Measurements from ENCODE around the gene ARHGAP19. TPM values are rescaled to one million over a fixed set of nuclear protein-coding genes. Genes with fewer than 3 reads are reported as not detected.

ARHGAP19 gene
- total RNA-seq, 4 donors from 2014 or later, result 37.5 to 109 (median 77.7) TPM

DNA sequence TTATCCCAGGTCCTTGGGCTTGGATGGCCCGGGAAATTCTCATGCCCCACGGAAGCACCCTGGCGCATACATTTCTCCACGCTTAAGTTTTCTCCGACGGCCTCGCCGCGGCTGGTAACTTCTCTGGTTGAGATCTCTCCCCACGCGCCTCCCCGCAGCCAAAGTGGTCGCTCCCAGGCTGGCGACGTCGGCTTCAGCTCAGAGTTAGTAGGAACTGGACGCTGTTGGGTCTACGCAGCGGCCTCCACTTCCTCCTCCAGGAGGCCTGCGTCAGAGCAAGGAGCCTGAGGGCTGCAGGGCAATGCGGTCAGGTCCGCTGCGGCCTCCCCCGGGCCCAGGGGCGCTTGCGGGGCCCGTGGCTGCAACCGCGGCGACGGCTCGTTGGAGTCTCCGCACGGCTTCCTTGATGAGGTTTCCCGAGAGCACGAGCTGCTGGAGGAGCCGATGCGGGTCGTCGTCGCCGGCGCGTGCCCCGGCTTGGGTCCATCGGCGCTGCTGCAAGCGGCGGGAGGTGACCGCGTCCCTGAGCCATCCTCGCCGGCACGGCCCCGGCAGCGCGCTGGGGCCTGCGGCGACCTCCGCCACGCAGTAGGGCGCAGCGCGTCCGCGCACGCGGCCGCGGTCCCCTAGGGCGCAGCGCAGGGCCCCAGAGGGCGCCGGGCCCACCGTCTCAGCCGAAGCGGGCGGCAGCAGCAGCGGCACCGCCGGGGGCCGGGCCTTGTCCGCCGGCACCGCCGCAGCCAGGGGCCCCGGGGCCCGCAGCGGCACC lies 41.3 kb upstream of the ARHGAP19 start:
- Histone ChIP-seq H3K9me3 (no peaks in the 10 kb centered on the region), H3K27me3 (no peaks in the 10 kb centered on the region), H3K4me1 (peaks cover 0 to 65% (median 32%) of the 10 kb centered on the region in 4 donors), H3K27ac (peak overlapping the region; percentile 11 to 97 (median 86)), H3K4me3 (peak overlapping the region; percentile 56 to 97 (median 84)), H3K36me3 (peaks cover 0 to 25% (median 0%) of the 10 kb centered on the region in 3 donors)
- 2 to 6% methylated on average over 17 to 24 of the region's 89 CpGs for WGBS, 2 donors
- no peak for TF ChIP-seq POLR2A (IDR thresholded peaks at IDR 0.05)
- peak in 1 of 2 donors; percentile 6 for TF ChIP-seq EP300 (IDR thresholded peaks at IDR 0.05)
- TF ChIP-seq, protein P1, sequence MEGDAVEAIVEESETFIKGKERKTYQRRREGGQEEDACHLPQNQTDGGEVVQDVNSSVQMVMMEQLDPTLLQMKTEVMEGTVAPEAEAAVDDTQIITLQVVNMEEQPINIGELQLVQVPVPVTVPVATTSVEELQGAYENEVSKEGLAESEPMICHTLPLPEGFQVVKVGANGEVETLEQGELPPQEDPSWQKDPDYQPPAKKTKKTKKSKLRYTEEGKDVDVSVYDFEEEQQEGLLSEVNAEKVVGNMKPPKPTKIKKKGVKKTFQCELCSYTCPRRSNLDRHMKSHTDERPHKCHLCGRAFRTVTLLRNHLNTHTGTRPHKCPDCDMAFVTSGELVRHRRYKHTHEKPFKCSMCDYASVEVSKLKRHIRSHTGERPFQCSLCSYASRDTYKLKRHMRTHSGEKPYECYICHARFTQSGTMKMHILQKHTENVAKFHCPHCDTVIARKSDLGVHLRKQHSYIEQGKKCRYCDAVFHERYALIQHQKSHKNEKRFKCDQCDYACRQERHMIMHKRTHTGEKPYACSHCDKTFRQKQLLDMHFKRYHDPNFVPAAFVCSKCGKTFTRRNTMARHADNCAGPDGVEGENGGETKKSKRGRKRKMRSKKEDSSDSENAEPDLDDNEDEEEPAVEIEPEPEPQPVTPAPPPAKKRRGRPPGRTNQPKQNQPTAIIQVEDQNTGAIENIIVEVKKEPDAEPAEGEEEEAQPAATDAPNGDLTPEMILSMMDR (IDR thresholded peaks at IDR 0.05), result no peak
- no peak for DNase-seq (ENCODE audit: low spot score in 2 of 2)

DNA sequence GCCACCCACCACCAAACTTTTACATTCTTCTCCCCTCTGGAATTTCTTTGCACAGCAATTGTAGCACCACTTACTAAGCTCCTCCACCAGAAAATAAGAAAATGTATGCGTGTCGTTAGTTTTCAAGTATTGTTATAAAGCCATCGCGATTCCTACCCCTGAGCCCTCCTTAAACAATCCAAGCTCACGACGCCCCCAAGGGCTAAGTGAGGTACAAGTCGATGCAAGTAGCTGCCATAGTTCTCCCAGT lies 40.8 kb upstream of the ARHGAP19 start:
- no peak for DNase-seq (ENCODE audit: low spot score in 2 of 2)
- Histone ChIP-seq H3K4me3 (peak overlapping the region; percentile 56 to 97 (median 84)), H3K27me3 (no peaks in the 10 kb centered on the region), H3K36me3 (peaks cover 0 to 30% (median 0%) of the 10 kb centered on the region in 3 donors), H3K4me1 (peaks cover 0 to 64% (median 32%) of the 10 kb centered on the region in 4 donors), H3K27ac (peak overlapping the region; percentile 44 to 97 (median 86)), H3K9me3 (no peaks in the 10 kb centered on the region)
- TF ChIP-seq POLR2A (IDR thresholded peaks at IDR 0.05) (no peak), EP300 (IDR thresholded peaks at IDR 0.05) (no peak)
- TF ChIP-seq, protein P1 (IDR thresholded peaks at IDR 0.05), result no peak
- WGBS, 2 donors, result 10 to 15% methylated on average over 7 of the region's 7 CpGs

DNA sequence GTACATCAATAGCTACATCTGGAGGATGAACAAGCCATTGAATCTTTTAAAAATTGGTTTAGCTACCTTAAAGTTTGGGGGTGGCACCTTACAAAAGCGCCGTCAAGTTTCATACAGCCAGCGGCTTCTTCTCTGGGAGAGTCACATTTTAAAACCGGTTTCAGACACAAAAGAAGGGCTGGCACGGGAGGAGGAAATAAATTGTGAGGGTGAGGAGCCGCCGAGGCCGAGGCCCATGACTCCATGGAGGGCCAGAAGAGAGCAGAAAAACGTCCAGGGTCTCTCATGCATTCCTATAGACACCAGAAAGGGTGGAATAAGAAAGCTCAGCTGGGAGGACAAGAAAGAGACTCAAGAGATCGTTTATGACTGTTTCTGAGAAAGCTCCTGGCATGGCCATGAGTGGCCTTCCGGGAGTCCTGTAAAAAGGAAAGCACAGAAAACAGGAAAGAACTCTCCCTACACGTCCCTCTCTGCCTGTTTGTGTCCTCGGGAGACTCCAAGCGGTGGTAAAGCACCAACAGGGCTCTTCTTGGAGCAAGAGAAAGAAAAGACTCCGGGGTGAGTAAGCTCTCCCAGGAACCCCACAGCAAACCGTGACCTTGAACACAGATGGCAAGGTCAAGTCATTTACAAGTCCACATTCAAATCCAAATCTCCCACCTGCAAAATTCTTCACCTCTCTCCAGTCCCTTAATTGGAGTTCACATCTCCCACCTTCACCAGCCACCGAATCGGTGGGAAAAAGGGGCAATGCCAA lies 40.3 kb upstream of the ARHGAP19 start:
- peak in 1 of 2 donors; percentile 12 for DNase-seq (ENCODE audit: low spot score in 2 of 2)
- WGBS, 2 donors, result 28 to 30% methylated on average over 18 of the region's 18 CpGs
- peaks cover 0 to 59% (median 32%) of the 10 kb centered on the region in 4 donors for H3K4me1 ChIP-seq
- TF ChIP-seq, protein P1 (IDR thresholded peaks at IDR 0.05), result peak in 2 of 5 experiments; percentile 24 to 27
- no peak for TF ChIP-seq POLR2A (IDR thresholded peaks at IDR 0.05)
- peak in 1 of 2 donors; percentile 40 for TF ChIP-seq EP300 (IDR thresholded peaks at IDR 0.05)
- H3K4me3 ChIP-seq, result peak overlapping the region; percentile 56 to 97 (median 84)
- peak overlapping the region; percentile 44 to 97 (median 86) for H3K27ac ChIP-seq
- H3K27me3 ChIP-seq, result no peaks in the 10 kb centered on the region
- H3K9me3 ChIP-seq, result no peaks in the 10 kb centered on the region
- peaks cover 0 to 33% (median 0%) of the 10 kb centered on the region in 3 donors for H3K36me3 ChIP-seq

DNA sequence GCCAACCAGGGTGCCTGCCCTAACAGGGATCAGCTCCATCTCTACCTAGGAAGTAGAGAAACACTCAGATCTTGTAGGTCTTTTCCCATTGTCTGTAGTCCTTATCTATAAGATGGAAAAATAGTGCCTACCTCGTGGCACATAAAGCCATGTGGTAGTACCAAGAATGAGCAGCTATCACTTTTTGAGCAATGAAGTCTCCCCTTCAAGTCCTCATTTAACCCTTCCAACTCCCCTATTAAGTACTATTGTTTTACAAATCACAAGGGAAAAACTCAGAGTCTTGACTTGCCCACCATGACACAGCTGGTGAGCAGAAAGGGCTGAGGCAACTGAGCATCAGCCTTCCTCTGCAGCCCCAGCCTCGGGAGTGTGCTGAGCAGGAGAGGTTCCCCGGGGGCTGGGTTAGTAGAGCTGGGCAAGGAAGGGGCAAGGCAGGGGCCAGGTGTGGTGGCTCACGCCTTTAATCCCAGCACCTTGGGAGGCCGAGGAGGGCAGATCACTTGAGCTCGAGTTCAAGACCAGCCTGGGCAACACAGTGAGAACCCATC lies 38.8 kb upstream of the ARHGAP19 start:
- Histone ChIP-seq H3K4me3 (peak overlapping the region in 1 of 4 donors; percentile 94), H3K27me3 (no peaks in the 10 kb centered on the region), H3K27ac (no peak overlapping the region), H3K9me3 (no peaks in the 10 kb centered on the region), H3K36me3 (peaks cover 0 to 33% (median 0%) of the 10 kb centered on the region in 3 donors), H3K4me1 (peaks cover 0 to 44% (median 23%) of the 10 kb centered on the region in 4 donors)
- TF ChIP-seq, protein P1 (IDR thresholded peaks at IDR 0.05), result no peak
- TF ChIP-seq EP300 (IDR thresholded peaks at IDR 0.05) (no peak), POLR2A (IDR thresholded peaks at IDR 0.05) (no peak)
- 78 to 83% methylated on average over 6 of the region's 6 CpGs for WGBS, 2 donors
- DNase-seq (ENCODE audit: low spot score in 2 of 2), result no peak

All from tibial nerve (tissue), 4 donors.